HL-60 (cell line): Measurements from ENCODE around the gene CCSER1.

Experiments used
- DNase-seq, 2 experiments: peaks; one replicate each; pipeline ENCODE4 v3.0.0-alpha.2; 2010 to 2020; ENCODE audit warnings: low read depth in 1 of 2, low spot score in 1 of 2
- H3K27ac ChIP-seq: fragments of 250-450 bp; sonication (Bioruptor Pico); replicated peaks from 2 replicates; pipeline ENCODE4 v1.5.1; 2020; ENCODE audit warnings: mild to moderate bottlenecking, moderate library complexity
- H3K27me3 ChIP-seq: fragments of 250-450 bp; sonication (Bioruptor Pico); 2 replicates; pipeline ENCODE4 v1.5.1; 2021; ENCODE audit warnings: mild to moderate bottlenecking, moderate library complexity; ENCODE audit not compliant: insufficient read depth, poor library complexity, severe bottlenecking
- H3K4me3 ChIP-seq: replicated peaks from 2 replicates; pipeline ENCODE4 v1.5.1; 2011; ENCODE audit warnings: mild to moderate bottlenecking, control low read depth, low read length; ENCODE audit not compliant: insufficient read depth
- GABPA ChIP-seq: IDR thresholded peaks from 2 replicates; pipeline ENCODE4 v1.6.1; 2012; ENCODE audit warnings: low read depth
- POLR2AphosphoS5 ChIP-seq: IDR thresholded peaks from 2 replicates; pipeline ENCODE4 v1.6.1; 2012; ENCODE audit warnings: low read depth
- REST ChIP-seq: IDR thresholded peaks from 2 replicates; pipeline ENCODE4 v1.6.1; 2012; ENCODE audit warnings: low read depth; ENCODE audit not compliant: insufficient replicate concordance
- SPI1 ChIP-seq: IDR thresholded peaks from 2 replicates; pipeline ENCODE4 v1.6.1; 2012; ENCODE audit warnings: low read depth, mild to moderate bottlenecking, borderline replicate concordance
- TF ChIP-seq, protein P1 (sequence below): IDR thresholded peaks from one replicate; pipeline ENCODE4 v1.5.1; 2011; ENCODE audit warnings: low read length, control low read depth, inconsistent platforms; ENCODE audit not compliant: insufficient read depth

The CCSER1 gene

GRCh38 chr4:90185416-90185815 is 58.2 kb downstream of the CCSER1 start:
- no peak for DNase-seq
- Histone ChIP-seq H3K27ac (no peak overlapping the region), H3K27me3 (no peaks in the 10 kb centered on the region), H3K4me3 (no peak overlapping the region)
- TF ChIP-seq, protein P1, sequence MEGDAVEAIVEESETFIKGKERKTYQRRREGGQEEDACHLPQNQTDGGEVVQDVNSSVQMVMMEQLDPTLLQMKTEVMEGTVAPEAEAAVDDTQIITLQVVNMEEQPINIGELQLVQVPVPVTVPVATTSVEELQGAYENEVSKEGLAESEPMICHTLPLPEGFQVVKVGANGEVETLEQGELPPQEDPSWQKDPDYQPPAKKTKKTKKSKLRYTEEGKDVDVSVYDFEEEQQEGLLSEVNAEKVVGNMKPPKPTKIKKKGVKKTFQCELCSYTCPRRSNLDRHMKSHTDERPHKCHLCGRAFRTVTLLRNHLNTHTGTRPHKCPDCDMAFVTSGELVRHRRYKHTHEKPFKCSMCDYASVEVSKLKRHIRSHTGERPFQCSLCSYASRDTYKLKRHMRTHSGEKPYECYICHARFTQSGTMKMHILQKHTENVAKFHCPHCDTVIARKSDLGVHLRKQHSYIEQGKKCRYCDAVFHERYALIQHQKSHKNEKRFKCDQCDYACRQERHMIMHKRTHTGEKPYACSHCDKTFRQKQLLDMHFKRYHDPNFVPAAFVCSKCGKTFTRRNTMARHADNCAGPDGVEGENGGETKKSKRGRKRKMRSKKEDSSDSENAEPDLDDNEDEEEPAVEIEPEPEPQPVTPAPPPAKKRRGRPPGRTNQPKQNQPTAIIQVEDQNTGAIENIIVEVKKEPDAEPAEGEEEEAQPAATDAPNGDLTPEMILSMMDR = no peak
- TF ChIP-seq GABPA (no peak), REST (no peak)

- Histone ChIP-seq H3K27me3 (no peaks in the 10 kb centered on the region), H3K4me3 (no peak overlapping the region), H3K27ac (no peak overlapping the region)
- TF ChIP-seq SPI1 (no peak), GABPA (no peak)
- TF ChIP-seq, protein P1 = no peak
- DNase-seq = no peak
Measured at GRCh38 chr4:90186229-90186628, 59.0 kb downstream of the CCSER1 start.

DNA sequence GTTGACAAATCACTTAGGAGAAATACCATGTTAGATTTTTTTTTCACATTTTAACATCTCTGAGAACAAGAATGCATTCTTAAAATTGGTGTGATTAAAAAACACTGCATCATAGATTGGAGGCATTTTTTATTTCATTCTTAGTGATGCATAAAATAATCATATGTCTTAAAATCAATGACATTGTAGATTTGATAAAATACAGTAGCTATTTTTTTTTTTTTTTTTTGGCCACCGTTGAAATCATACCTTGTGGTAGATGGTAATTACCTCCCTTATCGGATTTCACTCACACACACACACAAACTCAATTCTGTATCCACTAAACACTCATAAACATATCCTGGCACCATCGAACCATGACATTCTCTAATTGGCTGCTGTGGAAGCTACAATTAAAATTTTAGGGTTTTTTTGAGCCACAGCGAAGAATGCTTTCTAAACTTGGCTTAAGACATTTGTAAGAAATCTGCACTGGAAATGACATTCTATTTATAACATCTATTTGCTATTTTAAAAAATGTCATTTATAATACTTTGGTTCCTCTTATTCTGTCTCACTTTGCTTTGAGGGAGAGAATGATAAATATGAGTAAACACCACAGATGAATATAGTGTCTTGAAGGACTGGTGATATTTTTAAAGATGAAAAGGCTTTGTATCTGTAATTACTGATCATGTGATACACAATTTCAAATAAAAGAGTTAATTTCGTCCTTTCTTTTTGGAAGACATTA is 60.1 kb downstream of the CCSER1 start:
- Histone ChIP-seq H3K4me3 (no peak overlapping the region), H3K27ac (no peak overlapping the region), H3K27me3 (no peaks in the 10 kb centered on the region)
- no peak for TF ChIP-seq POLR2AphosphoS5
- TF ChIP-seq, protein P1 = no peak
- TF ChIP-seq REST = no peak
- no peak for DNase-seq

- no peak for TF ChIP-seq GABPA
- TF ChIP-seq, protein P1 = no peak
- no peak for TF ChIP-seq SPI1
- no peak for TF ChIP-seq POLR2AphosphoS5
- TF ChIP-seq REST = no peak
- H3K27ac ChIP-seq = no peak overlapping the region
- DNase-seq = no peak
- no peak overlapping the region for H3K4me3 ChIP-seq
- no peaks in the 10 kb centered on the region for H3K27me3 ChIP-seq
Measured at GRCh38 chr4:90189178-90189577, 62.0 kb downstream of the CCSER1 start.
